CD4-positive, alpha-beta T cell (primary cell): Measurements from ENCODE around the gene EIF2B1. TPM values are rescaled to one million over a fixed set of nuclear protein-coding genes. Genes with fewer than 3 reads are reported as not detected.

Experiments
- ATAC-seq: fragments of 200-7000 bp; cut with Tn5 transposase; one replicate; pipeline ENCODE4 v1.10.0; 2022; ENCODE audit warnings: mild to moderate bottlenecking; ENCODE audit not compliant: poor library complexity
- CTCF ChIA-PET: fragments of 350-600 bp; sonication (Branson Sonifier 250); formaldehyde crosslinking; loops from one replicate; lab custom pipeline; 2021; ENCODE audit warnings: antibody characterized with exemption, inconsistent platforms; lab: Charles Lee
- POLR2A ChIA-PET: fragments of 350-600 bp; sonication (Branson Sonifier 250); formaldehyde crosslinking; loops from one replicate; lab custom pipeline; 2021; ENCODE audit warnings: antibody characterized with exemption, inconsistent platforms; lab: Charles Lee
- DNase-seq, 14 experiments: peaks; one replicate each; pipeline ENCODE4 v3.0.0-alpha.2; 2013 to 2020; ENCODE audit warnings: mixed read lengths in 2 of 14
- H3K27ac ChIP-seq, 2 donors: one replicate each; pipeline versions ENCODE4 v1.5.1 to v1.7.0; 2013; ENCODE audit warnings: low read length in 2 of 2, low read depth in 1 of 2, mild to moderate bottlenecking in 1 of 2
- H3K27me3 ChIP-seq, 2 experiments: 1 replicate in 1 of 2; 2 replicates in 1 of 2; pipeline versions ENCODE4 v1.6.1 to v1.7.0; 2013; ENCODE audit warnings: low read length in 2 of 2, control low read depth in 1 of 2, mild to moderate bottlenecking in 1 of 2, moderate library complexity in 1 of 2; ENCODE audit not compliant: insufficient read depth in 2 of 2, control insufficient read depth in 1 of 2
- H3K36me3 ChIP-seq: one replicate; pipeline ENCODE4 v1.6.1; 2013; ENCODE audit warnings: low read length, control low read depth; ENCODE audit not compliant: insufficient read depth
- H3K4me1 ChIP-seq: one replicate; pipeline ENCODE4 v1.6.1; 2013; ENCODE audit warnings: low read length, control low read depth; ENCODE audit not compliant: insufficient read depth
- H3K4me3 ChIP-seq: one replicate; pipeline ENCODE4 v1.5.1; 2013; ENCODE audit warnings: mild to moderate bottlenecking, low read length, moderate library complexity
- H3K9me3 ChIP-seq, 2 experiments: 1 replicate in 1 of 2; 2 replicates in 1 of 2; pipeline versions ENCODE4 v1.6.1 to v1.7.0; 2013; ENCODE audit warnings: low read length in 2 of 2, mild to moderate bottlenecking in 2 of 2, control low read depth in 1 of 2, moderate library complexity in 1 of 2; ENCODE audit not compliant: control insufficient read depth in 1 of 2, insufficient read depth in 1 of 2
- H3K27ac Mint-ChIP-seq: one replicate; pipeline ENCODE4 v1.8.0; 2020; ENCODE audit warnings: mixed read lengths
- H3K27me3 Mint-ChIP-seq: one replicate; pipeline ENCODE4 v1.8.0; 2021; ENCODE audit warnings: mixed read lengths
- H3K36me3 Mint-ChIP-seq: one replicate; pipeline ENCODE4 v1.8.0; 2021; ENCODE audit warnings: low read depth, mixed read lengths
- H3K4me1 Mint-ChIP-seq: one replicate; pipeline ENCODE4 v1.8.0; 2021; ENCODE audit warnings: low read depth, mixed read lengths
- H3K4me3 Mint-ChIP-seq: one replicate; pipeline ENCODE4 v1.8.0; 2020; ENCODE audit warnings: mild to moderate bottlenecking, mixed read lengths
- H3K9me3 Mint-ChIP-seq: one replicate; pipeline ENCODE4 v1.8.0; 2020; ENCODE audit warnings: mixed read lengths
- CTCF ChIP-seq: fragments of 200-600 bp; IDR thresholded peaks from one replicate; pipeline ENCODE4 v1.8.0; 2022; ENCODE audit warnings: antibody characterized with exemption, mild to moderate bottlenecking
- intact Hi-C, 2 experiments: fragments of 100-400 bp; cut with DNase I in 1 of 2; cut with micrococcal nuclease in 1 of 2; formaldehyde crosslinking; loops; one replicate each; pipeline versions ENCODE4 v1.15.1 to v1.9.0; 2023 to 2025; cut with DNase I, micrococcal nuclease
- total RNA-seq, 174 experiments: library from RNA in 2 of 174; stranded (reverse) in 2 of 174; gene quantifications; one replicate each; pipeline ENCODE4 v1.2.3 and lab custom pipeline; 2021 to 2026

The EIF2B1 gene
- total RNA-seq, 2 experiments from 2014 or later = 36.0 to 37.3 TPM

- DNase-seq (no peak), ATAC-seq (no peak)
- Histone ChIP-seq H3K36me3 (peaks cover 86% of the 10 kb centered on the region), H3K27ac (no peak overlapping the region), H3K9me3 (no peaks in the 10 kb centered on the region), H3K27me3 (no peaks in the 10 kb centered on the region), H3K4me1 (no peaks in the 10 kb centered on the region), H3K4me3 (no peak overlapping the region)
- peaks cover 93% of the 10 kb centered on the region for H3K36me3 Mint-ChIP-seq
- H3K27ac Mint-ChIP-seq = no peak overlapping the region
- POLR2A ChIA-PET = no interaction called here
- no peaks in the 10 kb centered on the region for H3K27me3 Mint-ChIP-seq
- H3K9me3 Mint-ChIP-seq = no peaks in the 10 kb centered on the region
- no peaks in the 10 kb centered on the region for H3K4me1 Mint-ChIP-seq
- CTCF ChIA-PET = no interaction called here
- no peak overlapping the region for H3K4me3 Mint-ChIP-seq
- intact Hi-C loops = loop anchor here in 1 of 2 experiments (10.0 kb wide), 1 partner anchor 572 kb away; no protein-coding TSS in a partner anchor
- no peak for TF ChIP-seq CTCF
Observed at GRCh38 chr12:123617144-123617543, 16.3 kb downstream of the EIF2B1 start.

GRCh38 chr12:123614531-123614930 is 19.0 kb downstream of the EIF2B1 start:
- intact Hi-C loops = loop anchor here in 1 of 2 experiments (10.0 kb wide), 1 partner anchor 570 kb away; no protein-coding TSS in a partner anchor
- Histone ChIP-seq H3K9me3 (no peaks in the 10 kb centered on the region), H3K4me1 (no peaks in the 10 kb centered on the region), H3K4me3 (no peak overlapping the region), H3K27me3 (no peaks in the 10 kb centered on the region), H3K27ac (no peak overlapping the region), H3K36me3 (peaks cover 88% of the 10 kb centered on the region)
- Mint-ChIP-seq H3K36me3 (peaks cover 92% of the 10 kb centered on the region), H3K4me1 (peaks cover 4% of the 10 kb centered on the region), H3K4me3 (no peak overlapping the region), H3K27me3 (no peaks in the 10 kb centered on the region), H3K9me3 (no peaks in the 10 kb centered on the region), H3K27ac (no peak overlapping the region)
- DNase-seq = no peak
- POLR2A ChIA-PET = interaction anchor here (1.5 kb wide), 1 partner anchor 12 kb away, joined by 3 read pairs; the partner anchor contains the start of gene DDX55
- TF ChIP-seq CTCF = no peak
- ATAC-seq = no peak
- CTCF ChIA-PET = no interaction called here

GRCh38 chr12:123614110-123614509 is 19.4 kb downstream of the EIF2B1 start:
- H3K36me3 Mint-ChIP-seq = peaks cover 92% of the 10 kb centered on the region

More at GRCh38 chr12:123614110-123614509, 19.4 kb downstream of the EIF2B1 start:
- no peaks in the 10 kb centered on the region for H3K27me3 Mint-ChIP-seq
- CTCF ChIA-PET = no interaction called here
- no peaks in the 10 kb centered on the region for H3K9me3 ChIP-seq
- no peak overlapping the region for H3K27ac ChIP-seq
- H3K36me3 ChIP-seq = peaks cover 88% of the 10 kb centered on the region
- no peak overlapping the region for H3K27ac Mint-ChIP-seq
- no peaks in the 10 kb centered on the region for H3K4me1 ChIP-seq
- H3K4me1 Mint-ChIP-seq = peaks cover 4% of the 10 kb centered on the region
- H3K9me3 Mint-ChIP-seq = no peaks in the 10 kb centered on the region
- no peak overlapping the region for H3K4me3 ChIP-seq
- no peak for ATAC-seq
- intact Hi-C loops = loop anchor here in 1 of 2 experiments (10.0 kb wide), 1 partner anchor 569 kb away; no protein-coding TSS in a partner anchor
- no peak for DNase-seq
- TF ChIP-seq CTCF = no peak
- no peaks in the 10 kb centered on the region for H3K27me3 ChIP-seq
- POLR2A ChIA-PET = interaction anchor here (1.5 kb wide), 1 partner anchor 12 kb away, joined by 3 read pairs; the partner anchor contains the start of gene DDX55
- no peak overlapping the region for H3K4me3 Mint-ChIP-seq
